IPS-15b (cell line): ENCODE measurements around the gene RSPH6A.
"Not testable (repeated sequence)": the region's sequence is repeated elsewhere in the genome, so short reads cannot be mapped to it uniquely, and the experiment has no call there.

Experiments
- H3K27me3 ChIP-seq: one replicate; pipeline ENCODE4 v1.6.1; 2013; ENCODE audit warnings: low read length; ENCODE audit not compliant: control insufficient read depth, insufficient read depth
- H3K36me3 ChIP-seq: one replicate; pipeline ENCODE4 v1.6.1; 2013; ENCODE audit warnings: low read length; ENCODE audit not compliant: control insufficient read depth, insufficient read depth
- H3K4me1 ChIP-seq: one replicate; pipeline ENCODE4 v1.6.1; 2013; ENCODE audit warnings: mild to moderate bottlenecking, low read length; ENCODE audit not compliant: control insufficient read depth, insufficient read depth
- H3K4me3 ChIP-seq: one replicate; pipeline ENCODE4 v1.5.1; 2013; ENCODE audit warnings: low read depth, low read length
- H3K9ac ChIP-seq: one replicate; pipeline ENCODE4 v1.6.1; 2013; ENCODE audit warnings: low read depth, mild to moderate bottlenecking, low read length
- H3K9me3 ChIP-seq: one replicate; pipeline ENCODE4 v1.6.1; 2013; ENCODE audit warnings: mild to moderate bottlenecking, low read length; ENCODE audit not compliant: control insufficient read depth, insufficient read depth

The RSPH6A gene

DNA sequence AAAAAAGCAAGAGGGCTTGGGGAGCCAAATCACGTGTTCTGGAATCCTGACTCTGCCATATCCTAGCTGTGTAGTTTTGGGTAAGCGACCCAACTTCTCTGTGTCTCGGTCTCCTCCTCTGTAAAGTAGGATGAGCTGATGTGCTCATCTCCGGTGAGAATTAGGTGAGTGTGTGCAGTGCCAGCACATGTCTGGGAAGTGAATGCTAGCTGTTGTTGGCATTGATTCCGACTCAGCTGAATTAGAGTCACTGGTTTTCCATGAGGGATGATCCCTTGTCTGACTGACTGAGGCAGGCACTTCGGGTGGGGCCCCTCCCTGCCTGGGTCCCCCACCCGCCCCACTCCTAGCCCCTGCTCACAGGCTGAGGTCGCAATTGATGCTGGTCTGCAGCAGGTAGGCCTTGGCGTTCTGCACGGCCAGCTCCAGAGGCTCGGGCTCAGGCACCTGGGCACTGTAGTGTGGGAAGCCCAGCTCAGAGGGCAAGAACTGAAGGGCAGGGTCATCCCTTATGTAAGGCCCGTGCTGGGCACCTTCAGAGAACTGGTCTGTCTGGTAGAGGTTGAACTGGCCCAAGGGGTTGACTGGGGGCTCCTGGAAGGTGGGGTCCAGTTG is 835 bp downstream of the RSPH6A start:
- H3K4me3 ChIP-seq, result no peak overlapping the region
- H3K4me1 ChIP-seq, result peaks cover 5% of the 10 kb centered on the region
- H3K9ac ChIP-seq, result no peak overlapping the region
- H3K9me3 ChIP-seq, result no peaks in the 10 kb centered on the region
- no peaks in the 10 kb centered on the region for H3K36me3 ChIP-seq
- H3K27me3 ChIP-seq, result no peaks in the 10 kb centered on the region

GRCh38 chr19:45812297-45812696 is 2.8 kb downstream of the RSPH6A start:
- Histone ChIP-seq H3K9me3 (no peaks in the 10 kb centered on the region), H3K4me1 (peaks cover under 1% of the 10 kb centered on the region), H3K4me3 (no peak overlapping the region), H3K9ac (no peak overlapping the region), H3K27me3 (no peaks in the 10 kb centered on the region), H3K36me3 (no peaks in the 10 kb centered on the region)

DNA sequence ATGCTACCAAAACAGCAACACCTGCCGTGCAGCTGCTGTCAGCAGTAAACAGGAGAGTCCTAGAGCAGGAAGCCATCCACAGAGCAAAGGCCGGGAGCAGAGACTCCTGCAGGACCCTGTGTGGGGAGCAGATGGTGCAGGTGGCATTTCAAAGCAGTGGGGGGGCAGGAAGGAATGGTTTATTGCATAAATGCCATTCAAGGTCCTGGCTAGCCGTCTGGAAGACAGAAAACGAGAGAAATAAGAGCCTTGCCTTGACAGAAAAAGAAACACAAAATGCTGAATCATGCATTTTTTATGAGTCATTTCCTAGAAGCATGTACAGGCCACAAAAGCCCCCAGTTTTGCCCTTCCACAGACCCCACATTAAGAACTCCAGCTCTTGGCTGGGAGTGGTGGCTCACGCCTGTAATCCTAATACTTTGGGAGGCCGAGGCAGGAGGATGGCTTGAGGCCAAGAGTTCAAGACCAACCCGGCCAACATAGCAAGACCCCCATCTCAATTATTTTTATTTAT is 5.4 kb downstream of the RSPH6A start:
- no peaks in the 10 kb centered on the region for H3K27me3 ChIP-seq
- H3K9me3 ChIP-seq, result no peaks in the 10 kb centered on the region
- no peak overlapping the region for H3K9ac ChIP-seq
- no peaks in the 10 kb centered on the region for H3K36me3 ChIP-seq
- H3K4me3 ChIP-seq, result no peak overlapping the region
- H3K4me1 ChIP-seq, result no peaks in the 10 kb centered on the region

DNA sequence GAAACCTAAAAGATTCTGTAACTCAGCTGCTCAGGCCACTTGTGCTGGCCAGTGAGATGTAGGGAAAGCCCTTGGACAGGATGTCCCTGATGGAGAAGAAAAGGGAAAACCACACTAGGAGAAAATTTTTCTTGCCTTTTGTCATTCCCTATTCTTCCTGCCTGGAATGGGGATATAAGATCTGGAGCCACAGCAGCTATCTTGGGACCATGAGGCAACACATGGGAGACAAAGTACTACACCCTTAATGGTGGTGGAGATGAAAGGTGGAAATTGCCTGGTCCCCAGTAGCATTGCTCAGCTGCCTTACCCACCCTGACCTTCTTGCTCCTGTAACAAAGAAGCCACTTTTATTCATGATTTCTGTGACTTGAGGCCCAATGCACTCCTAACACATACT is 9.4 kb downstream of the RSPH6A start:
- Histone ChIP-seq H3K27me3 (no peaks in the 10 kb centered on the region), H3K9ac (no peak overlapping the region), H3K4me3 (no peak overlapping the region), H3K9me3 (no peaks in the 10 kb centered on the region), H3K4me1 (no peaks in the 10 kb centered on the region), H3K36me3 (no peaks in the 10 kb centered on the region)

GRCh38 chr19:45804959-45805230 is 10.2 kb downstream of the RSPH6A start:
- Histone ChIP-seq H3K9me3 (no peaks in the 10 kb centered on the region), H3K4me1 (no peaks in the 10 kb centered on the region), H3K4me3 (no peak overlapping the region), H3K27me3 (no peaks in the 10 kb centered on the region), H3K36me3 (no peaks in the 10 kb centered on the region), H3K9ac (no peak overlapping the region)

DNA sequence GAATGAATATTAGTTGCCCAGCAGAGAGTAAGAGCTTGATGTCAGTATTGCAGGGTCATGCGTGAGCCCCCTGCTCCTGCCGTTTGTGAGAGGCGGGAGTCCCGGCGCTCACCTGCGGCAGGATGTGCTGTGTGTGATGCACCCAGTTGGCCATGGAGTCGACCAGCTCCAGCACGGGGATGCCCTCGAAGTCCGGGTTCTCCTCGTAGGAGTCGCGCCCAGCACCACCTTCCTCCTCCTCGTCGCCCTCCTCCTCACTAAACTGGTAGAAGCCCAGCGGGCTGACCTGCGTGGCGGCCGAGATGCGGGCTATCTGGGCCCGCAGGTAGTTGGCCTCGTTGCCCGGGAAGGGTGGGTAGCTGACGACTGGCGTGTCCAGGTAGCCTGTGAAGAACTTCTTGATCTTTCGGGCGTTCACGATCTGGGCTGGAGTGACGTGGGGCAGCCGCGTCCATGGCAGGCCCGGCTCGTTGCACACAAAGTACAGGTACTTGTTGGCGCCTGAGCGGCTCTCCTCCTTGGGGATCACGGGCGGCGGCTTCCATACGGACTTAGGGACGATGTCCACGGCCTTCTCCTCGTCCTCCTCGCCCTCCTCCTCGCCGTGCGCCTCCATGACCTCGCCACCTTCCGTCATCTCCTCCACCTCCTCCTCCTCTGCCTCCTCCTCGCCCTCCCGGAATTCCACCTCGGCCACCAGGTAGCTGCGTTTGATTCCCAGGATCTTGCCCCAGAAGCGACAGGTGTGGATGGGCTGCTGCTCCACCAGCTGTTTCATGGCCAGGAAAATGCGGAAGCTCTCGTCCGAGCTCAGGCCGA is 10.8 kb downstream of the RSPH6A start:
- H3K27me3 ChIP-seq, result no peaks in the 10 kb centered on the region
- no peak overlapping the region for H3K4me3 ChIP-seq
- H3K9me3 ChIP-seq, result no peaks in the 10 kb centered on the region
- no peaks in the 10 kb centered on the region for H3K4me1 ChIP-seq
- no peak overlapping the region for H3K9ac ChIP-seq
- no peaks in the 10 kb centered on the region for H3K36me3 ChIP-seq

DNA sequence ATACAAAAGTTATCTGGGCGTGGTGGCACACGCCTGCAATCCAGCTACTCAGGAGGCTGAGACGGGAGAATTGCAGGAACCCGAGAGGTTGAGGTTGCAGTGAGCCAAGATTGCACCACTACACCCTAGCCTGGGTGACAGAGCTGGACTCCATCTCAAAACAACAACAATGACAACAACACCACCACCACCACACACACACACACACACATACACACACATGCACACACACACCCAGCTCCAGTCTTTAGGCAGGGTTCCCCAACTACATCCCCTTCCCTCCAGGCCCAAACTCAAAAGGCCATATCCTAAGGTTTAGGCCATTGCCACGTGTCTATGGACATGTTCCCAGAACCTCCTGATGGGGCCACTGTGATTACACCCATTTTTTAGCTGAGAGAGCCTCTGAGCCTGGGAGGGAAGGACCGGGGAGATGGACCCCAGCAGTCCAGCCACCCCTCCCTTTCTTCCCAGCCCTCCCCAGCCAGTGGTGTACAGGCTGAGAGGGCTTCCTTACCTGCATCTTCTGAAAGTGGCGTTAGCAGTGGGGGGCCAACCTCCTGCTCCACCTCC is 13.4 kb downstream of the RSPH6A start:
- H3K36me3 ChIP-seq, result no peaks in the 10 kb centered on the region
- H3K27me3 ChIP-seq, result no peaks in the 10 kb centered on the region
- no peak overlapping the region for H3K4me3 ChIP-seq
- no peaks in the 10 kb centered on the region for H3K4me1 ChIP-seq
- H3K9me3 ChIP-seq, result no peaks in the 10 kb centered on the region
- H3K9ac ChIP-seq, result no peak overlapping the region

DNA sequence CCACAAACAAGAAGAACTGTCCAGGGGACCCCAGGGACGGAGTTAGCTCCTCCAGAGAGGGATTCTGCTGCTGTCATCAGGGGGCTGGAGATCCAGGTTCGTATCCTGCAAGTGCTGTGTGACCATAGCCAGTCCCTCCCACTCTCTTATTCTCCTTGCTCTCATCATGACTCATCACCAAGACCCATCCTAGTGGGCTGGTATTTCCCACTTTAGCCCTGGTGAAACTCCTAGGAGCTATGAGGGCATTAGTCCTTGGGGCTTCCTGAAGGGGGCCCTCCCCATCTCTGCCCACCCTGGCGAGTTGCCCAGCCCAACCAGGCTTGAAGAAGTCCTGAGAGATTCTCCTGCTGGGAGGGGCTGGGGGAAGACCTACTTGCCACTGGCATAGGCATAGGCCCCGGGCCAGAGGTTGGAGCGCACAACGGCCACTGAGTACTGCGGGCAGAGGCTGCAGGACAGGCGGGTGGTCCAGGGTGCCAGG is 15.0 kb downstream of the RSPH6A start:
- Histone ChIP-seq H3K4me1 (no peaks in the 10 kb centered on the region), H3K4me3 (no peak overlapping the region), H3K36me3 (no peaks in the 10 kb centered on the region), H3K27me3 (no peaks in the 10 kb centered on the region), H3K9ac (no peak overlapping the region), H3K9me3 (no peaks in the 10 kb centered on the region)

DNA sequence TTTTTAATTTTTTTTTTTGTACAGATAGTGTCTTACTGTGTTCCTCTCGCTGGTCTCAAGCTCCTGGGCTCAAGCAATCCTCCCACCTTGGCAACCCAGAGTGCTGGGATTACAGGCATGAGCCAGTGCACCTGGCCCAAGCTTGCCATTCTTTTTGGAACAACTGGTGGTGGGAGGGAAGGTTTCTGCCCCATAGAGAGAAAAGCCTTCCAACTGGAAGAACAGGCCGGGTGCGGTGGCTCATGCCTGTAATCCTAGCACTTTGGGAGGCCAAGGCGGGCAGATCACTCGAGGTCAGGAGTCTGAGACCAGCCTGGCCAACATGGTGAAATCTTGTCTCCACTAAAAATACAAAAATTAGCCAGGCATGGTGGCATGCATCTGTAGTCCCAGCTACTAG is 15.6 kb downstream of the RSPH6A start:
- H3K4me3 ChIP-seq, H3K9ac ChIP-seq, H3K4me1 ChIP-seq, H3K9me3 ChIP-seq, H3K27me3 ChIP-seq, H3K36me3 ChIP-seq: not testable (repeated sequence)

GRCh38 chr19:45798995-45799517 is 16.1 kb downstream of the RSPH6A start:
- H3K4me1 ChIP-seq, result no peaks in the 10 kb centered on the region
- H3K9ac ChIP-seq, result no peak overlapping the region
- H3K27me3 ChIP-seq, result no peaks in the 10 kb centered on the region
- H3K4me3 ChIP-seq, result no peak overlapping the region
- no peaks in the 10 kb centered on the region for H3K36me3 ChIP-seq
- no peaks in the 10 kb centered on the region for H3K9me3 ChIP-seq

DNA sequence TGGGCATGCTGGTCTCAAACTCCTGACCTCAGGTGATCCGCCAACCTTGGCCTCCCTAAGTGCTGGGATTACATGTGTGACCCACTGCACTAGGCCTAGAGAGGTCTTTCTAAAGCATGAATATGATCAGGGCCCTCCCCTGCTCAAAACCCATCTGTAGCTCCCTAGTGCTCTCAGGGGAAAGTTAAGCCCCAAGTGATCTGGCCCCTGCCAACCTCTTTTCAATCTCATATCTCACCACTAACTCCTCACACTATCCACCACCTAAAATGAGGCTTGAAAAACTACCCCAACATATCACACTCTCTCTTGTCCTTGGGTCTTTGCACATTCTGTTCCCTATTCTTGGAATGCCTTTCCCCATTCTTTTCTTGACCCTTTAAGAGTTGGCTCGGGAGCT is 20.5 kb downstream of the RSPH6A start:
- no peak overlapping the region for H3K4me3 ChIP-seq
- no peaks in the 10 kb centered on the region for H3K9me3 ChIP-seq
- peaks cover 4% of the 10 kb centered on the region for H3K4me1 ChIP-seq
- H3K27me3 ChIP-seq, result no peaks in the 10 kb centered on the region
- no peaks in the 10 kb centered on the region for H3K36me3 ChIP-seq
- H3K9ac ChIP-seq, result no peak overlapping the region

DNA sequence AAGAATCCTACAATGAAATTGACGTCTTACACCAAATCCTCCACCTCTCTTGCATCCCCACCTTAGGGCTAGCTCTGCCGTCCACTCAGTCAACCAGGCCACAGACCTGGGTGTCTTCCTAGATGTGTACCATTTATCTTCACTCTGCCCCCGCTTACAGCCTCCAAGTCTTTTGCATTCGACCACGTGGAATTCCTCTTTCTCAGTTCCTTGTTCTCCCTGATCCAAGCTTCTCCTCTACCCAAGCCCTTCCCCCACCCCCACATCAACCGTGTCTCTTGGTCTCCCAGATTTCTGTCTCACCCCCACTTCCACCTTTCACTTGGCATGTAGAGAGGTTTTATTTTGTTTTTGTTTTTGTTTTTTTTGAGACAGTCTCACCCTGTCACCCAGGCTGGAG is 21.2 kb downstream of the RSPH6A start:
- Histone ChIP-seq H3K4me1 (peaks cover 4% of the 10 kb centered on the region), H3K27me3 (no peaks in the 10 kb centered on the region), H3K36me3 (peaks cover 2% of the 10 kb centered on the region), H3K4me3 (no peak overlapping the region), H3K9me3 (no peaks in the 10 kb centered on the region), H3K9ac (no peak overlapping the region)
